AG09319 (cell line): ENCODE measurements around the gene DQX1.

ENCODE experiments used
- DNase-seq: peaks from one replicate; pipeline ENCODE4 v3.0.0-alpha.2; 2010; ENCODE audit warnings: low read depth; ENCODE audit errors: extremely low read depth
- TF ChIP-seq, protein P1 (sequence below): IDR thresholded peaks from 2 replicates; pipeline ENCODE4 v1.5.1; 2011; ENCODE audit warnings: low read depth, mild to moderate bottlenecking, inconsistent platforms, low read length, moderate library complexity

The DQX1 gene

DNA sequence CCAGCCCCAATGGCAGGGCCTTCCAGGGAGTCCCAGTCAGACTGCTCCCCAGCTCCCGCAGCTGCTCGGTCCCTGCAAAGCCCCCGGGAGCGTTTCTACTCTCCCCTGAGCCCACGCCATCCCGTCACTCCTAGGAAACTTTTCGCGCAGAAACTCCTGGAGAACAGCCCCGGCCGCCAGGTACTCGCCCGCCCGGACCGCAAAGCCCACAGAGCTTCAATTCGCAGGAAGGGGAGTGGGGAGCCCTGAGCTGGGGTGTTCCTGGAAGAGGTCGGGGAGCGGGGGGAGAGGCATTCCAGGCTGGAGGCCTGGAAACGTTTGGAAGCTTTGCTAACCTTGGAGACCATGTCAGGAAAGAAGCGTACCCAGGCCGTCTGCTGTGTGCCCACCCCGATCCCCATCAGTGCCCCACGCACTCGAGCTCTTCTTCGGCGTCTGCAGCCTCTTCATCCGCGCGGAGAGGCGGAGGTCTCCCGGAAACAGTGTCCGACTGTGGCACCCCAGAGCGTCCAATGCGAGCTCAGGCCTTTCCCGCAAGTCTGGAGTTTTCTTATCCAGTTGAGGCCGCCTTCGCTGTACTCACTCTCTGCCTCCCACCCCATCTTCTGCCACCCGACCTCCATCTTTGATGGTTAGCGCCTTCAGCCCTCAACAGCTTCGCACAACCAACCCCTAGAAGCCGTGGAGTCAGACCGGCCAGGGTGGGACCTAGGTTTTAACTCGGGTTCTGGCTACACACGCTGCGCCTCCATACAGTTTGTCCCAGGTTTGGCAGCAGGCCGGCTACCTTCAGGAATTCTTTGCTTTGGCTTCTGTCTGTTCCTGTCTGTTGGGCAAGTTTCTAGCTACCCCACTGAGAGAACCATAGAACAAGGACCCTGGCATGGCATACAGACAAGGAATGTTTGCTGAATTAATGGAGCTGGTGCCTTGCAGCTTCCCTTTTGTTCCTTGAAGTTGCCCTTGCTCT lies 22.2 kb downstream of the DQX1 start:
- TF ChIP-seq, protein P1, sequence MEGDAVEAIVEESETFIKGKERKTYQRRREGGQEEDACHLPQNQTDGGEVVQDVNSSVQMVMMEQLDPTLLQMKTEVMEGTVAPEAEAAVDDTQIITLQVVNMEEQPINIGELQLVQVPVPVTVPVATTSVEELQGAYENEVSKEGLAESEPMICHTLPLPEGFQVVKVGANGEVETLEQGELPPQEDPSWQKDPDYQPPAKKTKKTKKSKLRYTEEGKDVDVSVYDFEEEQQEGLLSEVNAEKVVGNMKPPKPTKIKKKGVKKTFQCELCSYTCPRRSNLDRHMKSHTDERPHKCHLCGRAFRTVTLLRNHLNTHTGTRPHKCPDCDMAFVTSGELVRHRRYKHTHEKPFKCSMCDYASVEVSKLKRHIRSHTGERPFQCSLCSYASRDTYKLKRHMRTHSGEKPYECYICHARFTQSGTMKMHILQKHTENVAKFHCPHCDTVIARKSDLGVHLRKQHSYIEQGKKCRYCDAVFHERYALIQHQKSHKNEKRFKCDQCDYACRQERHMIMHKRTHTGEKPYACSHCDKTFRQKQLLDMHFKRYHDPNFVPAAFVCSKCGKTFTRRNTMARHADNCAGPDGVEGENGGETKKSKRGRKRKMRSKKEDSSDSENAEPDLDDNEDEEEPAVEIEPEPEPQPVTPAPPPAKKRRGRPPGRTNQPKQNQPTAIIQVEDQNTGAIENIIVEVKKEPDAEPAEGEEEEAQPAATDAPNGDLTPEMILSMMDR = no peak
- DNase-seq = no peak

DNA sequence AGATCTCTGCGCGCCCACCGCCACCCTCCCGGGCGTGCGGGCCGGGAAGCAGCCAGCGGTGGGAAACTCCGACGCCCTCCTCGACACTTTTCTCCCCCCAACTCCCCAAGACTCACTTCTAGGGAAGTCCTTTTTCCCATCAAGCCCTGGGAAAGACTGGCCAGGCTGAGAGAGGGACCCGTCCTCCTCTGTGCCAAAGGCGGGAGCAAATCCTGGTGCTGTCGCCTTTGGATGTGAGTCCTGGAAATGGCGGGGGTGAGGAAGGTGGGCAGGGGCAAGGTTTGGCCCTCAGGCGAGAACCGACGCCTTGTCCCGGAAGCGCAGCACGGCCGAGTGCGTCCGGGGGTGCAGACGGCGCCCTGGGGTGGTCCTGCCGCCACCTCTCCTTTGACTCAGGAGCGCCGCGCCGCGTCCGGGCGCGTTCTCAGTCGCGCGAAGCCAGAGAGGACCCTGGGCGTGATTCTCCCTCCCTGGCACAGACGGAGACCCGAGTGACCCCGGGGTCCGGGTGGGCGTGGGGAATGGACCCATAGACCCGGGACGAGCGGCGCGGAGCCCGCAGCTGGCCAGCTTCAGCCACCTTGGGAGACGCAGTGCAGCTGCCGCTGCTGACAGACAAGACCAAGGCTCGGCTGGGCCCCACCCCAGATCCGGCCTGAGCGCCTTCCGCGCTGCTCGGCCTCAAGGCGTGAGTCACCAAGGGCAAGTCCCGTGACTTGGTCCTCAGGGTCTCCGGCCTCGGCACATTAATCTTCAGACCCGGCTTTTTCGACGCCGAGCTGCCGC lies 23.1 kb downstream of the DQX1 start:
- TF ChIP-seq, protein P1 = peak; percentile 42
- DNase-seq = peak; percentile 50

DNA sequence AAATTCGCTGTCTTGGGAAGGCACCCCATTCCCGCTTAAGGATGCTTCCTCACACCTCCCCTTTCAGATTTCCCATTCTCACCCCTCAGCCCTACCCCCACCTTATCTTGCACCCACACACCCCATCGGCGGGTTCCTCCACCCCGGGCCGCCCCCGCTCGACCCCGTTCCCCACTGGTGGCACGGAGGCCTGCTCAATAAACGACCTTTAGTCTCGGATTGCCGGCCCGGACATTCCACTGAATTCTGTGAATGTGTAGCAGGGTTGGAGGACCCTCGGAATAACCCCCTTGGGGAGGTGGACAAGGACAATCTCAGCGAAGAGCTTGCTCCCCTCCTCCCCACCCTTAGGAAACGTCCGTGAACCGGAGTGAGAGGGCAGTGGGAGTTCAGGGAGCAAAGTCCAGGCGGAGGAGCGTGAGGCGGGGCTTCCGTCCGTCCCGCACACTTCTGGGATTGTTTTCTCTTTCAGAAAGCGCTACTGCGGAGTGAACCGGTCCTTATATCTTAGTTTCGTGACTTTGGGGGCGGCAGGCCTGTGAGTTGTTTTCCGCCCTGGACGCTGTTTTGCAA lies 23.8 kb downstream of the DQX1 start:
- TF ChIP-seq, protein P1 = no peak
- no peak for DNase-seq

DNA sequence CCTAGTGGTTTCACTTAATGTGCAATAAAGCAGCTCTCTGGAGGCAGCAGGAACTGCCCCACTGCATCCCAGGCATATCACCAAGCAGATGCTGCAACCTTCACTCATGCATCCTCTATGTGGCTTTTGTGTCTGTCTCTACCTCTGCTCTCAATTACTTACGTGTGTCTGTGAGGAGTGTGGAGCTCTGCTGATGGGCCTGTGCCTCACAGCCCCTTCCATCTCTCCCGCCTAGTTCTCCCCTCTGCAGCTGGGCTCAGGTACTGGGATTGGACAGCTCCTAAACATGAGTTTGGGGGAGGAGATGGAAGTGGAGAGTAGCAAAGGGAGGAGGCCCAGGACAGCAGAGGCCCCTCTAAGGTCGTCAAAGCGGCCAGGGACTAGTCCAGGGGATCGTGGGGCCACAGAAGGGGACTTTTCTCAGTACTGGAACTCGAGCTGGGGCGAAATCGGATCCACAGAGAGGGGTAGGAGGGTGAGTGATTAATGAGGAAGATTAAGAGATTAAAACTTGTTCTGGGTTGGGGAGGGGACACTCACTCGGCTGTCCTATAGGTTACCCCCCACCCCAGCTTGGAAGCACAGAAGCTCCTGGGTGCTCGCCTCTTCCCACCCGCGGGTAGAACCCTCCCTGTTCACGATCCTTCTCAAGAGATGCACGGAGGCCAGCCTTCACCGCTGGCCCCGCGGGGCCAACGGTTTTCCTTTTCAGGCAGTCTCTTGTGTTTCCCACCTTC lies 24.5 kb downstream of the DQX1 start:
- TF ChIP-seq, protein P1 = no peak
- no peak for DNase-seq

DNA sequence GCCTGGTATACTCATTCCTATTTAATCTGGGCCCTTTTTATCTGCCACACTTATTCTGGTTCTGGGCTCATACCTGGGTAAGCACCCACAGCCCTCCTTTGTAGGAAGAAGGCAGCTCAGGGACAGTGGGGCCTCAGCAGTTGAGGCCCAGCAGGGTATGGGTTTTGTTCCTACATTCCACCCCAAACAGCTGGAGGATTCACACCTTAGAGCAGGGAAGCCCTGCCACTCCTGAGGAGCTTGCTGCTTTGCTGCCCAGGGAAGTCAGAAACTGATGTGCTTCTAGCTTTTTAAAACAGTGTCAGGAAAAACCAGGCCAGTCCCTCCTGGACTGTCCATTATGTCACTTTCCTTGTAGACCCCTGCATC lies 25.5 kb downstream of the DQX1 start:
- no peak for DNase-seq
- TF ChIP-seq, protein P1 = no peak

DNA sequence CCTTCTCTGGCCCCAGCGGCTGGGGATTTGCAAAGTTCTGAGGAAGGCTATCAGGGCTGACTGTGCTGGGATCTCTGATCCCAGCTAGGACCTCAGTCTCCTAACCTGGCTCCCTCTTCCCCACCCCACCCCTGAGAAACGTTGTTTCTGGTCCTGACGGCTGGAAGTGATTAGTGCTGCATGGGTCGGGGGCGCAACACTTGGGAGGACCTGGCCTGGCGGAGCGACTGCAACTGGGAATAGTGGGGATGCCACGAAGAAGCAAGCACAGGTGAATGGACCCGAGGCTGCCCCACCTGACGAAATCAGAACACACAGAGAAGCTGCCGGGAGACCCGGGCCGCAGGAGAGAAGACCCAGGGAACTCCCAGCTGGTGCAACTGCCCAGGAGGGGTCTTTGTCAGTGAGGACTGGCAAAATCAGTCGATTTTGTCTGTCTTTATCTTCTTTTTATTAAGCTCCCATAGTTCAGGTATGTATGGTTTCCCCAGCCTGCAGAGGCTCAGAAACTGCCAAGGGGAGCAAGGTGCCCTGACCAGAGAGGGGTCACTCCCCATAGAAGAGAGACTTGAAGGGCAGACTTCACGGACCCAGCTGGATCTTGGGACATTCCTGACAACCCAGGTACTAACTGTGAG lies 26.0 kb downstream of the DQX1 start:
- TF ChIP-seq, protein P1 = no peak
- no peak for DNase-seq
